Trophoblast cell (in vitro differentiated cells and primary cell): ENCODE measurements around the gene TLE2.

Experiments
- DNase-seq, 2 donors: peaks; one replicate each; pipeline ENCODE4 v3.0.0-alpha.2; 2016
- H2AFZ ChIP-seq: 2 replicates; pipeline ENCODE4 v1.6.1; 2013; ENCODE audit warnings: low read length, moderate library complexity, mild to moderate bottlenecking; ENCODE audit not compliant: insufficient read depth, poor library complexity
- H2AK5ac ChIP-seq: 2 replicates; pipeline ENCODE4 v1.6.1; 2013; ENCODE audit warnings: mild to moderate bottlenecking, low read length
- H2BK120ac ChIP-seq: 2 replicates; pipeline ENCODE4 v1.6.1; 2013; ENCODE audit warnings: low read length, mild to moderate bottlenecking, moderate library complexity; ENCODE audit not compliant: insufficient read depth, poor library complexity
- H2BK12ac ChIP-seq: 2 replicates; pipeline ENCODE4 v1.6.1; 2013; ENCODE audit warnings: mild to moderate bottlenecking, low read length, moderate library complexity
- H2BK5ac ChIP-seq: 2 replicates; pipeline ENCODE4 v1.6.1; 2013; ENCODE audit warnings: low read length, low read depth, moderate library complexity, mild to moderate bottlenecking; ENCODE audit not compliant: poor library complexity
- H3K14ac ChIP-seq: 2 replicates; pipeline ENCODE4 v1.6.1; 2013; ENCODE audit warnings: mild to moderate bottlenecking, low read length
- H3K18ac ChIP-seq: 2 replicates; pipeline ENCODE4 v1.6.1; 2013; ENCODE audit warnings: mild to moderate bottlenecking, low read length
- H3K23ac ChIP-seq: 2 replicates; pipeline ENCODE4 v1.6.1; 2013; ENCODE audit warnings: low read length
- H3K27ac ChIP-seq: 2 replicates; pipeline ENCODE4 v1.5.1; 2013; ENCODE audit warnings: low read depth, mild to moderate bottlenecking, inconsistent platforms, low read length, moderate library complexity
- H3K27me3 ChIP-seq: 2 replicates; pipeline ENCODE4 v1.6.1; 2013; ENCODE audit warnings: inconsistent platforms, mild to moderate bottlenecking, low read length, moderate library complexity; ENCODE audit not compliant: insufficient read depth
- H3K36me3 ChIP-seq, 2 experiments: 1 replicate in 1 of 2; 2 replicates in 1 of 2; pipeline ENCODE4 v1.6.1; 2013; ENCODE audit warnings: low read length in 2 of 2, mild to moderate bottlenecking in 2 of 2, moderate library complexity in 1 of 2; ENCODE audit not compliant: insufficient read depth in 2 of 2, control insufficient read depth in 1 of 2
- H3K4ac ChIP-seq: 2 replicates; pipeline ENCODE4 v1.6.1; 2013; ENCODE audit warnings: low read depth, mild to moderate bottlenecking, low read length, moderate library complexity
- H3K4me1 ChIP-seq, 2 experiments: 1 replicate in 1 of 2; 2 replicates in 1 of 2; pipeline ENCODE4 v1.6.1; 2013; ENCODE audit warnings: low read length in 2 of 2, mild to moderate bottlenecking in 2 of 2, moderate library complexity in 1 of 2; ENCODE audit not compliant: insufficient read depth in 2 of 2, control insufficient read depth in 1 of 2
- H3K4me2 ChIP-seq: 2 replicates; pipeline ENCODE4 v1.6.1; 2013; ENCODE audit warnings: inconsistent platforms, mild to moderate bottlenecking, low read length, moderate library complexity
- H3K4me3 ChIP-seq: 2 replicates; pipeline ENCODE4 v1.5.1; 2013; ENCODE audit warnings: mild to moderate bottlenecking, low read depth, low read length, inconsistent platforms
- H3K79me1 ChIP-seq: one replicate; pipeline ENCODE4 v1.6.1; 2013; ENCODE audit warnings: low read length
- H3K79me2 ChIP-seq: 2 replicates; pipeline ENCODE4 v1.6.1; 2013; ENCODE audit warnings: low read length, mild to moderate bottlenecking; ENCODE audit not compliant: control insufficient read depth, insufficient read depth, poor library complexity
- H3K9ac ChIP-seq: 2 replicates; pipeline ENCODE4 v1.6.1; 2013; ENCODE audit warnings: mild to moderate bottlenecking, low read length
- H3K9me3 ChIP-seq: 2 replicates; pipeline ENCODE4 v1.6.1; 2013; ENCODE audit warnings: low read depth, mild to moderate bottlenecking, control low read depth, inconsistent platforms, low read length; ENCODE audit not compliant: insufficient read depth
- H4K12ac ChIP-seq: 2 replicates; pipeline ENCODE4 v1.6.1; 2013; ENCODE audit warnings: low read depth, mild to moderate bottlenecking, low read length, moderate library complexity
- H4K8ac ChIP-seq: 2 replicates; pipeline ENCODE4 v1.6.1; 2013; ENCODE audit warnings: low read depth, mild to moderate bottlenecking, low read length, moderate library complexity
- H4K91ac ChIP-seq: one replicate; pipeline ENCODE4 v1.6.1; 2013; ENCODE audit warnings: low read depth, mild to moderate bottlenecking, low read length, moderate library complexity
- WGBS: extraction: QIAGEN DNeasy Blood & Tissue Kit; methylation state at CpG from one replicate; pipeline ENCODE4 v1.1.7; 2013; ENCODE audit warnings: missing lambda C conversion rate; ENCODE audit not compliant: insufficient read length, insufficient coverage; ENCODE audit errors: extremely low coverage; 5-methylcytosine and 5-hydroxymethylcytosine counted together

Gene TLE2

DNA sequence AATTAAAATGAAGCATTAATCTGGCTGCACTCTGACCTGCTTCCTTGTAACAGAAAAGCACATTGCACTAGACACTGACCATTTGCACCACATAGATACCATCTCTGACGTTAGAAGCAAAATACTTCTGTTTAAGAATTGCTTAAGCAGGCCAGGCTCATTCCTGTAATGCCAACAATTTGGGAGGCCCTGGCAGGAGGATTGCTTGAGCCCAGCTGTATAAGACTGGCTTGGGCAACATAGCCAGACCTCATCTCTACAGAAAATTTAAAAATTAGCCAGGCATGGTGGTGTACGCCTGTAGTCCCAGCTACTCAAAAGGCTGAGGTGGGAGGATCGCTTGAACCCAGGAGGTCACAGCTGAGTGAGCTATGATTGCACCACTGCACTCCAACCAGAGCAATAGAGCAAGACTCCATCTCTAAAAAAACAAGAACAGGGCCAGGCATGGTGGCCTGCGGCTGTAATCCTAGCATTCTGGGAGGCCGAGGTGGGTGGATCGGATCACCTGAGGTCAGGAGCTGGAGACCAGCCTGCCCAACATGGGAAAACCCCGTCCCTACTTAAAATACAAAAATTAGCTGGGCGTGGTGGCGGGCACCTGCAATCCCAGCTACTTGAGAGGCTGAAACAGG lies 58.8 kb downstream of the TLE2 start:
- Histone ChIP-seq H3K4ac (no peak overlapping the region), H3K4me1 (peaks cover 10 to 14% of the 10 kb centered on the region in 2 experiments), H3K9ac (no peak overlapping the region), H3K9me3 (no peaks in the 10 kb centered on the region), H3K79me2 (no peaks in the 10 kb centered on the region), H2BK120ac (peak overlapping the region; percentile 80), H3K79me1 (peaks cover 13% of the 10 kb centered on the region), H3K18ac (peak overlapping the region; percentile 10), H2BK12ac (no peak overlapping the region), H3K23ac (no peak overlapping the region), H4K12ac (no peak overlapping the region), H3K27ac (peak overlapping the region; percentile 39), H3K27me3 (peaks cover 3% of the 10 kb centered on the region), H2AK5ac (no peak overlapping the region), H3K4me3 (no peak overlapping the region), H2AFZ (no peak overlapping the region), H3K14ac (peak overlapping the region; percentile 24), H3K4me2 (no peak overlapping the region), H2BK5ac (peak overlapping the region; percentile 76), H4K91ac (no peak overlapping the region), H3K36me3 (no peaks in the 10 kb centered on the region), H4K8ac (peak overlapping the region; percentile 11)
- peak; percentile 96 to 99 for DNase-seq
- no CpG with 5 or more reads among the region's 9 CpGs for WGBS

DNA sequence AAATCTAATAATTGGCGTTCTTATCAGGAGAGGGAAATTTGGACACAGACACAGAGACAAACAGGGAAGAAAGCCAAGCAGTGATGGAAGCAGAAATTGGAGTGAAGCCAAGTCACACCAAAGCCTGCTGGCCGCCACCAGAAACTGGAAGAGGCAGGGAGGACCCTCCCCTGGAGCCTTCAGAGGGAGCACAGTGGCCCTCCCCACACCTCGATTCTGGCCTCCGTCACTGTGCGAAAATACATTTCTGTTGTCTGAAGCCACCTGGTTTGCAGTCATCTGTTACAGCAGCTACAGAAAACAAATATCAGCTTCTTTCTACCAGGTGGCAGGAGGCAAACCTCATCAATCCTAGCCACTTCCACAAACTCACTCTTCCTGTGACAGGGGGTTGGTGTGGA lies 60.0 kb downstream of the TLE2 start:
- H3K18ac ChIP-seq, result peak overlapping the region; percentile 65
- H3K79me2 ChIP-seq, result no peaks in the 10 kb centered on the region
- H4K12ac ChIP-seq, result no peak overlapping the region
- no peak overlapping the region for H3K4me3 ChIP-seq
- H3K27ac ChIP-seq, result no peak overlapping the region
- H3K4me2 ChIP-seq, result no peak overlapping the region
- peak overlapping the region; percentile 2 for H2BK5ac ChIP-seq
- peak in 1 of 2 donors; percentile 47 for DNase-seq
- H2AK5ac ChIP-seq, result no peak overlapping the region
- H3K14ac ChIP-seq, result peak overlapping the region; percentile 2
- WGBS, result no CpG with 5 or more reads among the region's 5 CpGs
- H3K23ac ChIP-seq, result no peak overlapping the region
- no peak overlapping the region for H2AFZ ChIP-seq
- H4K8ac ChIP-seq, result peak overlapping the region; percentile 23
- H3K36me3 ChIP-seq, result no peaks in the 10 kb centered on the region
- peaks cover 10 to 14% of the 10 kb centered on the region in 2 experiments for H3K4me1 ChIP-seq
- H2BK120ac ChIP-seq, result peak overlapping the region; percentile 86
- no peak overlapping the region for H3K9ac ChIP-seq
- H3K9me3 ChIP-seq, result no peaks in the 10 kb centered on the region
- peak overlapping the region; percentile 51 for H2BK12ac ChIP-seq
- H3K27me3 ChIP-seq, result no peaks in the 10 kb centered on the region
- H4K91ac ChIP-seq, result peak overlapping the region; percentile 73
- no peak overlapping the region for H3K4ac ChIP-seq
- peaks cover 13% of the 10 kb centered on the region for H3K79me1 ChIP-seq

DNA sequence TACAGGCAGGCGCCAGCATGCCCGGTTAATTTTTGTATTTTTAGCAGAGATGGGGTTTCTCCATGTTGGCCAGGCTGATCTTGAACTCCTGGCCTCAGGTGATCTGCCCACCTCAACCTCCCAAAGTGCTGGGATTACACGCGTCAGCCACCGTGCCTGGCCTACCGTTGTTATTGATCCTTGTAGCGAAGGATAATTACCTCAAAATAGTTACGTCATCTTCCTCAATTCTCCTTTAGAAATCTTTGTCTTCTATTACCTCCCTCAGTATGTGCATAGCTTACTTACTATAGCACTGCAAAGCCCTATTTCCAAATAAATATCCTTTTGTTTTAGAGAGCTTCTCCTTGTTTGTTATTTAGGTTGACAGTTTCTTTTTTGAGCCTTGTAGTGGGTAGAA lies 61.1 kb downstream of the TLE2 start:
- no peak overlapping the region for H4K91ac ChIP-seq
- H3K36me3 ChIP-seq, result no peaks in the 10 kb centered on the region
- H3K27me3 ChIP-seq, result no peaks in the 10 kb centered on the region
- H3K79me2 ChIP-seq, result no peaks in the 10 kb centered on the region
- H4K8ac ChIP-seq, result no peak overlapping the region
- H3K4me2 ChIP-seq, result no peak overlapping the region
- H4K12ac ChIP-seq, result no peak overlapping the region
- WGBS, result no CpG with 5 or more reads among the region's 8 CpGs
- H3K14ac ChIP-seq, result no peak overlapping the region
- H2AFZ ChIP-seq, result no peak overlapping the region
- H3K9me3 ChIP-seq, result no peaks in the 10 kb centered on the region
- H3K23ac ChIP-seq, result no peak overlapping the region
- peak in 1 of 2 donors; percentile 56 for DNase-seq
- no peak overlapping the region for H3K18ac ChIP-seq
- H3K4me1 ChIP-seq, result peaks cover 10 to 14% of the 10 kb centered on the region in 2 experiments
- no peak overlapping the region for H3K4me3 ChIP-seq
- H3K79me1 ChIP-seq, result peaks cover 13% of the 10 kb centered on the region
- peak overlapping the region; percentile 33 for H2BK120ac ChIP-seq
- H3K27ac ChIP-seq, result no peak overlapping the region
- no peak overlapping the region for H3K4ac ChIP-seq
- no peak overlapping the region for H2AK5ac ChIP-seq
- H3K9ac ChIP-seq, result no peak overlapping the region
- no peak overlapping the region for H2BK12ac ChIP-seq
- no peak overlapping the region for H2BK5ac ChIP-seq

DNA sequence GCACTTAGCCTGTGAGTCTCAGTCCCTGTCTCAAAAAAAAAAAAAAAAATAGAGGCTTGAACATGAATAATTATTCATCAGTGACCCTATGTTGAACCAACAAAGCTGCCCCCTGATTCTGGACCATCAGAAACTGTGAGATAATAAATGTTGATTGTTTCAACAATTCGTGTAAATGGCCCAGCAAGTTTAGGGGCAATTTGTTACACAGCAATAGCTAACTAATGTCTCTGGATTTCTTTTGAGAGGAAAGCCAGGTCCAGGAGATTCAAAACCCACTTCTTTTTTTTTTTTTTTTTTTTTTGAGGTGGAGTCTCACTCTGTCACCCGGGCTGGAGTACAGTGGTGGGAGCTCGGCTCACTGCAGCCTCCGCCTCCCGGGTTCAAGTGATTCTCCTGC lies 64.2 kb downstream of the TLE2 start:
- Histone ChIP-seq H3K18ac (no peak overlapping the region), H2AK5ac (no peak overlapping the region), H3K4me2 (no peak overlapping the region), H3K27me3 (no peaks in the 10 kb centered on the region), H2BK12ac (no peak overlapping the region), H3K4ac (no peak overlapping the region), H3K4me3 (no peak overlapping the region), H4K8ac (no peak overlapping the region), H3K36me3 (no peaks in the 10 kb centered on the region), H4K91ac (no peak overlapping the region), H3K23ac (no peak overlapping the region), H4K12ac (no peak overlapping the region), H3K4me1 (no peaks in the 10 kb centered on the region), H3K79me1 (peaks cover 2% of the 10 kb centered on the region), H3K14ac (no peak overlapping the region), H2BK120ac (no peak overlapping the region), H3K79me2 (no peaks in the 10 kb centered on the region), H2AFZ (no peak overlapping the region), H3K27ac (no peak overlapping the region), H3K9ac (no peak overlapping the region), H2BK5ac (no peak overlapping the region), H3K9me3 (no peaks in the 10 kb centered on the region)
- no CpG with 5 or more reads among the region's 5 CpGs for WGBS
- DNase-seq, result no peak
